Measurements from ENCODE around the gene IQCE.
"Not testable (repeated sequence)": the region's sequence is repeated elsewhere in the genome, so short reads cannot be mapped to it uniquely, and the experiment has no call there.

Gene IQCE

GRCh38 chr7:2582006-2582735, 23.4 kb downstream of the IQCE start:
- no peak for DNase-seq

- DNase-seq, result no peak
Measured at GRCh38 chr7:2583798-2584580, 25.2 kb downstream of the IQCE start.

GRCh38 chr7:2585446-2585845, 26.7 kb downstream of the IQCE start:
- no peak for DNase-seq

GRCh38 chr7:2586326-2587020, 27.7 kb downstream of the IQCE start:
- no peak for DNase-seq

GRCh38 chr7:2587134-2587533, 28.4 kb downstream of the IQCE start:
- DNase-seq, result no peak

- no peak for DNase-seq
Measured at GRCh38 chr7:2587778-2588177, 29.0 kb downstream of the IQCE start.

- no peak for DNase-seq
Measured at GRCh38 chr7:2589341-2589740, 30.6 kb downstream of the IQCE start.

GRCh38 chr7:2589941-2590340, 31.2 kb downstream of the IQCE start:
- not testable (repeated sequence) for DNase-seq

- no peak for DNase-seq
Measured at GRCh38 chr7:2592375-2592865, 33.6 kb downstream of the IQCE start.

GRCh38 chr7:2593036-2593727, 34.4 kb downstream of the IQCE start:
- DNase-seq, result no peak

- no peak for DNase-seq
Measured at GRCh38 chr7:2594599-2594998, 35.8 kb downstream of the IQCE start.

- no peak for DNase-seq
Measured at GRCh38 chr7:2595258-2595860, 36.6 kb downstream of the IQCE start.

- no peak for DNase-seq
Measured at GRCh38 chr7:2596464-2597272, 37.9 kb downstream of the IQCE start.

GRCh38 chr7:2597273-2597640, 38.5 kb downstream of the IQCE start:
- DNase-seq, result peak; percentile 33

GRCh38 chr7:2598154-2598823, 39.5 kb downstream of the IQCE start:
- DNase-seq, result no peak

GRCh38 chr7:2601065-2601464, 42.3 kb downstream of the IQCE start:
- no peak for DNase-seq

- DNase-seq, result no peak
Measured at GRCh38 chr7:2601907-2602306, 43.1 kb downstream of the IQCE start.

- peak; percentile 43 for DNase-seq
Measured at GRCh38 chr7:2602406-2603043, 43.7 kb downstream of the IQCE start.

- DNase-seq, result no peak
Measured at GRCh38 chr7:2603044-2603965, 44.5 kb downstream of the IQCE start.
